B cell (primary cell): ENCODE data around the gene RIT1. TPM values are rescaled to one million over a fixed set of nuclear protein-coding genes. Genes with fewer than 3 reads are reported as not detected.

Experiments used
- ATAC-seq: fragments of 200-7000 bp; cut with Tn5 transposase; one replicate; pipeline ENCODE4 v1.10.0; 2021; ENCODE audit warnings: low read depth, mild to moderate bottlenecking, moderate number of reproducible peaks, moderate library complexity
- CTCF ChIA-PET: fragments of 350-600 bp; sonication (Branson Sonifier 250); formaldehyde crosslinking; loops from one replicate; lab custom pipeline; 2021; ENCODE audit warnings: antibody characterized with exemption, inconsistent platforms; lab: Charles Lee
- POLR2A ChIA-PET: fragments of 350-600 bp; sonication (Branson Sonifier 250); formaldehyde crosslinking; loops from one replicate; lab custom pipeline; 2021; ENCODE audit warnings: antibody characterized with exemption; lab: Charles Lee
- DNase-seq: peaks from one replicate; pipeline ENCODE4 v3.0.0; 2013
- H2AFZ ChIP-seq: 2 replicates; pipeline ENCODE4 v1.6.1; 2012; ENCODE audit warnings: mild to moderate bottlenecking, low read depth, low read length; ENCODE audit not compliant: insufficient read depth, poor library complexity, severe bottlenecking
- H3K27ac ChIP-seq, 2 donors: 1 replicate in 1 of 2; 2 replicates in 1 of 2; pipeline ENCODE4 v1.5.1; 2012 to 2013; ENCODE audit warnings: low read length in 2 of 2, mild to moderate bottlenecking in 2 of 2, moderate library complexity in 1 of 2
- H3K27me3 ChIP-seq, 4 experiments: fragments of 200-600 bp in 1 of 4; sonication (generic) in 1 of 4; replicated peaks in 1 of 4; 1 replicate in 2 of 4; 2 replicates in 2 of 4; pipeline versions ENCODE4 v1.6.1 to v1.7.0; 2013 to 2016; ENCODE audit warnings: low read length in 3 of 4, mild to moderate bottlenecking in 2 of 4, mixed read lengths in 1 of 4, moderate library complexity in 1 of 4; ENCODE audit not compliant: insufficient read depth in 4 of 4, control insufficient read depth in 3 of 4; ENCODE audit errors: control extremely low read depth in 1 of 4
- H3K36me3 ChIP-seq, 2 experiments: replicated peaks in 1 of 2; 1 replicate in 1 of 2; 2 replicates in 1 of 2; pipeline versions ENCODE4 v1.6.1 to v1.7.1; 2013; ENCODE audit warnings: low read length in 1 of 2; ENCODE audit not compliant: insufficient read depth in 2 of 2, control insufficient read depth in 1 of 2; ENCODE audit errors: control extremely low read depth in 1 of 2, extremely low read depth in 1 of 2
- H3K4me1 ChIP-seq, 2 donors: fragments of 200-600 bp in 1 of 2; sonication (generic) in 1 of 2; 1 replicate in 1 of 2; 2 replicates in 1 of 2; pipeline versions ENCODE4 v1.5.1 to v1.6.1; 2013 to 2017; ENCODE audit warnings: low read length in 2 of 2; ENCODE audit not compliant: control insufficient read depth in 2 of 2, insufficient read depth in 2 of 2
- H3K4me2 ChIP-seq: replicated peaks from 2 replicates; pipeline ENCODE3; 2012; ENCODE audit warnings: mild to moderate bottlenecking, low read depth, low read length; ENCODE audit not compliant: poor library complexity, severe bottlenecking
- H3K4me3 ChIP-seq, 5 experiments: fragments of 200-600 bp in 1 of 5; sonication (generic) in 1 of 5; 1 replicate in 3 of 5; 2 replicates in 2 of 5; pipeline versions ENCODE4 v1.5.1 to v1.7.0; 2011 to 2016; ENCODE audit warnings: low read length in 4 of 5, mild to moderate bottlenecking in 4 of 5, low read depth in 2 of 5, control low read depth in 1 of 5, moderate library complexity in 1 of 5; ENCODE audit not compliant: insufficient read depth in 1 of 5; ENCODE audit errors: control extremely low read depth in 1 of 5, extremely low read depth in 1 of 5
- H3K79me2 ChIP-seq: fragments of 200-600 bp; sonication (generic); one replicate; pipeline ENCODE4 v1.6.0; 2016; ENCODE audit warnings: low read length; ENCODE audit not compliant: control insufficient read depth, insufficient read depth
- H3K9ac ChIP-seq: fragments of 200-600 bp; sonication (generic); 2 replicates; pipeline ENCODE4 v1.6.1; 2017; ENCODE audit warnings: mild to moderate bottlenecking, low read length, moderate library complexity
- H3K9me3 ChIP-seq, 3 donors: one replicate each; pipeline versions ENCODE4 v1.6.1 to v1.7.1; 2013; ENCODE audit warnings: low read length in 2 of 3; ENCODE audit not compliant: control insufficient read depth in 2 of 3, insufficient read depth in 1 of 3; ENCODE audit errors: control extremely low read depth in 1 of 3
- H4K20me1 ChIP-seq: 2 replicates; pipeline ENCODE4 v1.6.0; 2012; ENCODE audit warnings: mild to moderate bottlenecking, low read length; ENCODE audit not compliant: insufficient read depth, control insufficient read depth, poor library complexity, severe bottlenecking
- H3K27ac Mint-ChIP-seq: one replicate; pipeline ENCODE4 v1.8.0; 2021; ENCODE audit warnings: mixed read lengths
- H3K27me3 Mint-ChIP-seq: one replicate; pipeline ENCODE4 v1.8.0; 2021; ENCODE audit warnings: mixed read lengths
- H3K4me1 Mint-ChIP-seq: one replicate; pipeline ENCODE4 v1.8.0; 2021; ENCODE audit warnings: mixed read lengths
- H3K4me3 Mint-ChIP-seq: one replicate; pipeline ENCODE4 v1.8.0; 2021; ENCODE audit warnings: mixed read lengths
- H3K9me3 Mint-ChIP-seq: one replicate; pipeline ENCODE4 v1.8.0; 2022; ENCODE audit warnings: mixed read lengths; ENCODE audit not compliant: insufficient read depth
- CTCF ChIP-seq: fragments of 200-600 bp; IDR thresholded peaks from one replicate; pipeline ENCODE4 v1.8.0; 2022; ENCODE audit warnings: antibody characterized with exemption, mild to moderate bottlenecking
- EZH2 ChIP-seq: IDR thresholded peaks from 2 replicates; pipeline ENCODE4 v1.6.1; 2012; ENCODE audit warnings: borderline replicate concordance, low read depth, mild to moderate bottlenecking, moderate library complexity, low read length; ENCODE audit not compliant: insufficient read depth, poor library complexity, severe bottlenecking
- WGBS: methylation state at CpG from one replicate; pipeline ENCODE4 v1.1.5; 2013; ENCODE audit warnings: missing lambda C conversion rate; ENCODE audit not compliant: insufficient coverage; 5-methylcytosine and 5-hydroxymethylcytosine counted together
- intact Hi-C: fragments of 100-400 bp; cut with micrococcal nuclease; formaldehyde crosslinking; loops from one replicate; pipeline ENCODE4 v1.10.0; 2022
- polyA plus RNA-seq: library from polyadenylated mRNA; depleted of rRNA; stranded (reverse); fragments of >200 nt; gene quantifications from 2 replicates; pipeline ENCODE4 v1.2.3, GENCODE V29; 2012
- total RNA-seq, 2 donors: library from RNA; stranded (reverse); fragments of 120-200 nt in 1 of 2; gene quantifications; 1 replicate in 1 of 2; 2 replicates in 1 of 2; pipeline versions ENCODE4 v1.2.3 to v1.2.4, GENCODE V29; 2013 to 2022

The RIT1 gene
- total and polyA plus RNA-seq, 2 donors (not counting 1 experiment from before 2014, with no cell fraction given) = 14.2 to 45.7 TPM

GRCh38 chr1:155859881-155860871, 51.0 kb downstream of the RIT1 start:
- H3K9me3 Mint-ChIP-seq = no peaks in the 10 kb centered on the region
- H3K4me2 ChIP-seq = peak overlapping the region; percentile 81
- POLR2A ChIA-PET = interaction anchor here (0.6 kb wide), 1 partner anchor 116 kb away, joined by 3 read pairs; no protein-coding TSS in a partner anchor
- peak overlapping the region; percentile 97 for H3K4me3 Mint-ChIP-seq
- CTCF ChIA-PET = interaction anchor here (1.0 to 1.5 kb wide), 2 partner anchors 9 to 130 kb away, joined by 3 to 6 read pairs; no protein-coding TSS in a partner anchor
- no peaks in the 10 kb centered on the region for H3K36me3 ChIP-seq
- H3K27me3 ChIP-seq = peaks cover 0 to 4% (median 2%) of the 10 kb centered on the region in 4 experiments
- peak overlapping the region; percentile 16 to 34 for H3K27ac ChIP-seq
- DNase-seq (peak; percentile 70), ATAC-seq (no peak)
- TF ChIP-seq CTCF = no peak
- TF ChIP-seq EZH2 = no peak
- H3K9me3 ChIP-seq = no peaks in the 10 kb centered on the region
- peaks cover 12 to 40% of the 10 kb centered on the region in 2 donors for H3K4me1 ChIP-seq
- H3K9ac ChIP-seq = peak overlapping the region; percentile 24
- peaks cover 11% of the 10 kb centered on the region for H3K27me3 Mint-ChIP-seq
- H4K20me1 ChIP-seq = no peaks in the 10 kb centered on the region
- peaks cover 29% of the 10 kb centered on the region for H3K4me1 Mint-ChIP-seq
- peak overlapping the region; percentile 74 for H2AFZ ChIP-seq
- 3% methylated on average over 31 of the region's 35 CpGs for WGBS
- H3K79me2 ChIP-seq = peaks cover 24% of the 10 kb centered on the region
- peak overlapping the region in 3 of 5 experiments; percentile 22 to 56 (median 39) for H3K4me3 ChIP-seq
- intact Hi-C loops = loop anchor here (2.0 to 5.0 kb wide), 8 partner anchors 129 to 1678 kb away; partner anchors contain the start of genes ASH1L, DAP3, FDPS and PMF1
- H3K27ac Mint-ChIP-seq = peak overlapping the region; percentile 96
